GM23338 (cell line): ENCODE data around the gene SOX9. TPM values are rescaled to one million over a fixed set of nuclear protein-coding genes. Genes with fewer than 3 reads are reported as not detected.

Experiments
- ATAC-seq: fragments of 200-7000 bp; cut with Tn5 transposase; 3 replicates; pipeline ENCODE4 v1.9.1; 2020
- DNase-seq: peaks from one replicate; pipeline ENCODE4 v3.0.0-alpha.2; 2015; ENCODE audit warnings: low spot score
- H2AFZ ChIP-seq: fragments of 200-600 bp; sonication (generic); 2 replicates; pipeline ENCODE4 v1.8.0; 2016; ENCODE audit warnings: antibody characterized with exemption, mild to moderate bottlenecking, moderate library complexity
- H3F3A ChIP-seq: fragments of 200-600 bp; sonication (generic); replicated peaks from 2 replicates; pipeline ENCODE4 v1.8.0; 2017; ENCODE audit warnings: antibody characterized with exemption, mixed run types, low read depth
- H3K27ac ChIP-seq: fragments of 200-600 bp; sonication (generic); 2 replicates; pipeline ENCODE4 v1.6.1; 2016; ENCODE audit warnings: low read depth
- H3K27me3 ChIP-seq: fragments of 200-600 bp; sonication (generic); 2 replicates; pipeline ENCODE4 v1.8.0; 2016; ENCODE audit warnings: mild to moderate bottlenecking, mixed run types, moderate library complexity; ENCODE audit not compliant: insufficient read depth
- H3K36me3 ChIP-seq: fragments of 200-600 bp; sonication (generic); 2 replicates; pipeline ENCODE4 v1.8.0; 2016; ENCODE audit warnings: mild to moderate bottlenecking; ENCODE audit not compliant: insufficient read depth
- H3K4me1 ChIP-seq: fragments of 200-600 bp; sonication (generic); 2 replicates; pipeline ENCODE4 v1.8.0; 2016; ENCODE audit warnings: mild to moderate bottlenecking, moderate library complexity; ENCODE audit not compliant: insufficient read depth
- H3K4me2 ChIP-seq: fragments of 200-600 bp; sonication (generic); 2 replicates; pipeline ENCODE4 v1.7.1; 2017; ENCODE audit warnings: mixed run types
- H3K4me3 ChIP-seq: fragments of 200-600 bp; sonication (generic); 2 replicates; pipeline ENCODE4 v1.6.1; 2016; ENCODE audit warnings: mixed run types
- H3K79me2 ChIP-seq: fragments of 200-600 bp; sonication (generic); replicated peaks from 2 replicates; pipeline ENCODE4 v1.8.0; 2017; ENCODE audit warnings: mild to moderate bottlenecking; ENCODE audit not compliant: insufficient read depth
- H3K9me2 ChIP-seq: fragments of 200-600 bp; sonication (generic); 2 replicates; pipeline ENCODE4 v1.8.0; 2017; ENCODE audit not compliant: insufficient read depth
- H4K20me1 ChIP-seq: fragments of 200-600 bp; sonication (generic); replicated peaks from 2 replicates; pipeline ENCODE4 v1.8.0; 2017; ENCODE audit warnings: mild to moderate bottlenecking; ENCODE audit not compliant: insufficient read depth
- H3K27ac Mint-ChIP-seq: 2 replicates; pipeline ENCODE4 v1.8.0; 2020; ENCODE audit warnings: inconsistent platforms, mild to moderate bottlenecking, moderate library complexity, mixed read lengths
- H3K27me3 Mint-ChIP-seq: 3 replicates; pipeline ENCODE4 v1.8.0; 2022; ENCODE audit warnings: low read depth, mild to moderate bottlenecking, moderate library complexity, mixed read lengths, inconsistent platforms; ENCODE audit not compliant: insufficient read depth, poor library complexity
- H3K36me3 Mint-ChIP-seq: 3 replicates; pipeline ENCODE4 v1.8.0; 2021; ENCODE audit warnings: low read depth, mild to moderate bottlenecking, inconsistent platforms, moderate library complexity, mixed read lengths
- H3K4me1 Mint-ChIP-seq: 3 replicates; pipeline ENCODE4 v1.8.0; 2020; ENCODE audit warnings: mild to moderate bottlenecking, inconsistent platforms, mixed read lengths
- H3K4me3 Mint-ChIP-seq: 3 replicates; pipeline ENCODE4 v1.8.0; 2021; ENCODE audit warnings: moderate library complexity, mild to moderate bottlenecking, inconsistent platforms, mixed read lengths
- H3K9me3 Mint-ChIP-seq: 3 replicates; pipeline ENCODE4 v1.8.0; 2020; ENCODE audit warnings: moderate library complexity, mild to moderate bottlenecking, inconsistent platforms, mixed read lengths
- CREB1 ChIP-seq: fragments of 250-450 bp; sonication (Bioruptor Pico); IDR thresholded peaks from 2 replicates; pipeline ENCODE4 v1.5.0; 2020; ENCODE audit warnings: low read depth, mild to moderate bottlenecking, moderate library complexity
- CTCF ChIP-seq, 2 experiments: fragments of 200-600 bp in 1 of 2; sonication (generic) in 1 of 2; conservative IDR thresholded peaks; 2 replicates each; pipeline versions ENCODE4 v1.5.1 to v1.6.1; 2016 to 2017; ENCODE audit warnings: antibody characterized with exemption in 2 of 2, low read depth in 2 of 2, mild to moderate bottlenecking in 2 of 2, moderate library complexity in 1 of 2
- ETS1 ChIP-seq: IDR thresholded peaks from 2 replicates; pipeline ENCODE4 v1.6.1; 2016; ENCODE audit warnings: antibody characterized with exemption
- JUNB ChIP-seq: IDR thresholded peaks from one replicate; pipeline ENCODE4 v1.6.1; 2016; ENCODE audit warnings: antibody characterized with exemption; ENCODE audit not compliant: unreplicated experiment
- NANOG ChIP-seq: IDR thresholded peaks from 2 replicates; pipeline ENCODE4 v1.6.1; 2016; ENCODE audit warnings: antibody characterized with exemption, borderline replicate concordance
- POLR2AphosphoS5 ChIP-seq: IDR thresholded peaks from 2 replicates; pipeline ENCODE4 v1.6.1; 2016; ENCODE audit warnings: antibody characterized with exemption, low read depth
- REST ChIP-seq: IDR thresholded peaks from one replicate; pipeline ENCODE4 v1.6.1; 2018; ENCODE audit warnings: antibody characterized with exemption; ENCODE audit not compliant: unreplicated experiment
- STAT1 ChIP-seq: IDR thresholded peaks from one replicate; pipeline ENCODE4 v1.6.1; 2016; ENCODE audit warnings: antibody characterized with exemption; ENCODE audit not compliant: unreplicated experiment
- ZNF114 ChIP-seq: fragments of 250-450 bp; sonication (Bioruptor Pico); IDR thresholded peaks from 2 replicates; pipeline ENCODE4 v1.5.0; 2020; ENCODE audit warnings: mild to moderate bottlenecking, moderate library complexity
- ZNF331 ChIP-seq: fragments of 250-450 bp; sonication (Bioruptor Pico); IDR thresholded peaks from 2 replicates; pipeline ENCODE4 v1.5.0; 2020; ENCODE audit warnings: low read depth, mild to moderate bottlenecking, moderate library complexity
- ZNF462 ChIP-seq: fragments of 250-450 bp; sonication (Bioruptor Pico); IDR thresholded peaks from 2 replicates; pipeline ENCODE4 v1.5.0; 2020; ENCODE audit warnings: mild to moderate bottlenecking, moderate library complexity
- polyA plus RNA-seq: library from polyadenylated mRNA; unstranded; fragments of >200 nt; fragmentation: Nextera tagmentation; extraction: Ambion mirVana; gene quantifications from 2 replicates; pipeline ENCODE4 v1.2.1, GENCODE V29; 2016
- total RNA-seq: library from RNA; depleted of rRNA; stranded (reverse); fragments of >200 nt; shearing (Covaris generic); gene quantifications from 2 replicates; pipeline ENCODE4 v1.2.3, GENCODE V29; 2014

Gene SOX9
- total and polyA plus RNA-seq, 2 experiments from 2014 or later = 4.4 TPM

GRCh38 chr17:72173499-72174116 is 52.8 kb downstream of the SOX9 start (continued):
- TF ChIP-seq REST (no peak), ZNF331 (no peak), STAT1 (no peak), JUNB (no peak), NANOG (no peak), ZNF114 (no peak)

- Histone ChIP-seq H3K36me3 (no peaks in the 10 kb centered on the region), H3F3A (no peaks in the 10 kb centered on the region), H4K20me1 (no peaks in the 10 kb centered on the region), H3K4me2 (no peak overlapping the region), H3K27ac (no peak overlapping the region), H3K4me3 (no peak overlapping the region), H3K9me2 (peaks cover 4% of the 10 kb centered on the region; the same call in 1 of the 2 replicates), H3K4me1 (peaks cover 18% of the 10 kb centered on the region; the same call in 1 of the 2 replicates), H3K79me2 (no peaks in the 10 kb centered on the region), H2AFZ (no peak overlapping the region), H3K27me3 (no peaks in the 10 kb centered on the region)
- Mint-ChIP-seq H3K27ac (no peak overlapping the region), H3K9me3 (no peaks in the 10 kb centered on the region), H3K27me3 (peaks cover 7% of the 10 kb centered on the region), H3K4me1 (peaks cover 35% of the 10 kb centered on the region), H3K4me3 (no peak overlapping the region), H3K36me3 (no peaks in the 10 kb centered on the region)
- DNase-seq (no peak), ATAC-seq (no peak)
- TF ChIP-seq JUNB (no peak), ZNF462 (CRISPR knock-in tag) (no peak), ZNF331 (no peak), ETS1 (no peak), NANOG (no peak), STAT1 (no peak), POLR2AphosphoS5 (no peak), CREB1 (CRISPR knock-in tag) (no peak), ZNF114 (no peak), CTCF (conservative IDR thresholded peaks at IDR 0.05; ENCODE audit: low read depth in 2 of 2) (no peak)
These were observed 54.4 kb downstream of the SOX9 start for GRCh38 chr17:72175263-72175662.
